H1 (cell line): Measurements from ENCODE around the gene TNNT3. TPM values are rescaled to one million over a fixed set of nuclear protein-coding genes. Genes with fewer than 3 reads are reported as not detected.

ENCODE experiments used
- CTCF ChIA-PET: fragments of 300-600 bp; sonication (Branson Sonifier 250); formaldehyde crosslinking; loops from one replicate; lab custom pipeline; 2021; ENCODE audit not compliant: partially characterized antibody; lab: Charles Lee
- POLR2A ChIA-PET: fragments of 300-600 bp; sonication (Branson Sonifier 250); formaldehyde crosslinking; loops from one replicate; lab custom pipeline; 2021; ENCODE audit warnings: inconsistent platforms; ENCODE audit not compliant: partially characterized antibody; lab: Charles Lee
- DNase-seq, 2 experiments: peaks; one replicate each; pipeline versions ENCODE4 v3.0.0 to v3.0.0-alpha.2; 2010 to 2022; ENCODE audit warnings: low spot score in 2 of 2, low read depth in 1 of 2, mixed read lengths in 1 of 2
- FAIRE-seq: peaks from 2 replicates; lab custom pipeline; 2011; peaks lifted over from hg19 to GRCh38; lab: Jason Lieb, UNC
- H2AFZ ChIP-seq: 2 replicates; pipeline ENCODE4 v1.8.1; 2012; ENCODE audit warnings: low read length, inconsistent platforms
- H2AK5ac ChIP-seq: 2 replicates; pipeline ENCODE4 v1.6.1; 2013; ENCODE audit warnings: low read depth, low read length
- H2BK120ac ChIP-seq: replicated peaks from 2 replicates; pipeline ENCODE3; 2013; ENCODE audit warnings: low read depth, low read length, inconsistent platforms
- H2BK12ac ChIP-seq: 2 replicates; pipeline ENCODE4 v1.6.1; 2013; ENCODE audit warnings: low read depth, low read length
- H2BK15ac ChIP-seq: 2 replicates; pipeline ENCODE4 v1.6.1; 2013; ENCODE audit warnings: low read length
- H2BK20ac ChIP-seq: 2 replicates; pipeline ENCODE4 v1.6.1; 2013; ENCODE audit warnings: low read length
- H2BK5ac ChIP-seq: 2 replicates; pipeline ENCODE4 v1.6.1; 2013; ENCODE audit warnings: low read depth, low read length
- H3K14ac ChIP-seq: 2 replicates; pipeline ENCODE4 v1.6.1; 2013; ENCODE audit warnings: inconsistent platforms; ENCODE audit not compliant: insufficient read length
- H3K18ac ChIP-seq: 2 replicates; pipeline ENCODE4 v1.6.1; 2013; ENCODE audit warnings: low read length; ENCODE audit errors: extremely low read depth
- H3K23ac ChIP-seq: 2 replicates; pipeline ENCODE4 v1.6.1; 2013; ENCODE audit warnings: inconsistent platforms; ENCODE audit not compliant: insufficient read length
- H3K23me2 ChIP-seq: 2 replicates; pipeline ENCODE4 v1.6.1; 2013; ENCODE audit warnings: low read depth, low read length
- H3K27ac ChIP-seq: 2 replicates; pipeline ENCODE4 v1.6.1; 2011; ENCODE audit warnings: low read depth, low read length, inconsistent platforms
- H3K27me3 ChIP-seq, 4 experiments: replicated peaks in 1 of 4; 1 replicate in 1 of 4; 2 replicates in 3 of 4; pipeline versions ENCODE4 v1.6.1 to v1.8.1; 2011 to 2013; ENCODE audit warnings: low read length in 3 of 4, mild to moderate bottlenecking in 3 of 4, inconsistent platforms in 2 of 4, mixed read lengths in 2 of 4, moderate library complexity in 1 of 4; ENCODE audit not compliant: control insufficient read depth in 3 of 4, insufficient read depth in 3 of 4; ENCODE audit errors: extremely low read depth in 1 of 4
- H3K36me3 ChIP-seq, 4 experiments: 2 replicates each; pipeline versions ENCODE4 v1.6.1 to v1.8.1; 2011 to 2013; ENCODE audit warnings: mild to moderate bottlenecking in 4 of 4, low read length in 3 of 4, moderate library complexity in 2 of 4, control low read depth in 1 of 4, inconsistent platforms in 1 of 4; ENCODE audit not compliant: insufficient read depth in 4 of 4, control insufficient read depth in 2 of 4
- H3K4ac ChIP-seq: replicated peaks from 2 replicates; pipeline ENCODE3; 2013; ENCODE audit warnings: low read length, low read depth, mixed read lengths, inconsistent platforms; ENCODE audit not compliant: insufficient read length
- H3K4me1 ChIP-seq, 4 experiments: replicated peaks in 1 of 4; 1 replicate in 1 of 4; 2 replicates in 3 of 4; pipeline versions ENCODE4 v1.6.1 to v1.8.1; 2011 to 2013; ENCODE audit warnings: low read length in 3 of 4, inconsistent platforms in 2 of 4, mixed read lengths in 1 of 4; ENCODE audit not compliant: insufficient read depth in 4 of 4, control insufficient read depth in 3 of 4
- H3K4me2 ChIP-seq, 2 experiments: 2 replicates each; pipeline versions ENCODE4 v1.6.1 to v1.8.1; 2011 to 2013; ENCODE audit warnings: low read depth in 2 of 2, low read length in 2 of 2, control low read depth in 1 of 2, inconsistent platforms in 1 of 2, mild to moderate bottlenecking in 1 of 2; ENCODE audit not compliant: insufficient read depth in 1 of 2
- H3K4me3 ChIP-seq, 4 experiments: fragments of 200-600, 300-600 bp in 1 of 4; sonication (generic), shearing (Covaris generic), sonication (Bioruptor Twin) in 1 of 4; 2 replicates each; pipeline versions ENCODE4 v1.5.1 to v1.8.1; 2011 to 2016; ENCODE audit warnings: low read length in 4 of 4, low read depth in 3 of 4, control low read depth in 2 of 4, inconsistent platforms in 2 of 4, mild to moderate bottlenecking in 2 of 4, mixed read lengths in 1 of 4, moderate library complexity in 1 of 4; ENCODE audit not compliant: insufficient read depth in 2 of 4; ENCODE audit errors: extremely low read depth in 1 of 4
- H3K56ac ChIP-seq: replicated peaks from 2 replicates; pipeline ENCODE3; 2013; ENCODE audit warnings: low read depth, mild to moderate bottlenecking, mixed read lengths, low read length, inconsistent platforms; ENCODE audit not compliant: insufficient read length
- H3K79me1 ChIP-seq: 2 replicates; pipeline ENCODE4 v1.6.1; 2013; ENCODE audit warnings: low read depth, low read length, control low read depth
- H3K79me2 ChIP-seq, 2 experiments: 2 replicates each; pipeline versions ENCODE4 v1.6.1 to v1.8.1; 2012 to 2013; ENCODE audit warnings: low read length in 2 of 2, mild to moderate bottlenecking in 2 of 2, inconsistent platforms in 1 of 2; ENCODE audit not compliant: insufficient read depth in 2 of 2, control insufficient read depth in 1 of 2
- H3K9ac ChIP-seq, 4 experiments: replicated peaks in 1 of 4; 1 replicate in 1 of 4; 2 replicates in 3 of 4; pipeline versions ENCODE4 v1.6.1 to v1.8.1; 2011 to 2013; ENCODE audit warnings: low read depth in 3 of 4, low read length in 3 of 4, control low read depth in 2 of 4, mild to moderate bottlenecking in 2 of 4, moderate library complexity in 2 of 4, inconsistent platforms in 1 of 4; ENCODE audit errors: extremely low read depth in 1 of 4
- H3K9me3 ChIP-seq, 2 experiments: 2 replicates each; pipeline versions ENCODE4 v1.6.1 to v1.8.1; 2012 to 2013; ENCODE audit warnings: mild to moderate bottlenecking in 2 of 2, moderate library complexity in 2 of 2, control low read depth in 1 of 2, inconsistent platforms in 1 of 2, low read depth in 1 of 2, low read length in 1 of 2, mixed read lengths in 1 of 2; ENCODE audit not compliant: insufficient read depth in 2 of 2
- H4K20me1 ChIP-seq, 2 experiments: replicated peaks in 1 of 2; 2 replicates each; pipeline versions ENCODE3 to v1.8.1; 2011 to 2013; ENCODE audit warnings: inconsistent platforms in 2 of 2, low read length in 2 of 2, mild to moderate bottlenecking in 1 of 2; ENCODE audit not compliant: insufficient read depth in 2 of 2, control insufficient read depth in 1 of 2
- H4K5ac ChIP-seq: 2 replicates; pipeline ENCODE4 v1.6.1; 2013; ENCODE audit warnings: low read length, low read depth, mixed read lengths, inconsistent platforms; ENCODE audit not compliant: insufficient read length
- H4K8ac ChIP-seq: 2 replicates; pipeline ENCODE4 v1.8.0; 2013; ENCODE audit warnings: mild to moderate bottlenecking, moderate library complexity, low read length, inconsistent platforms; ENCODE audit not compliant: insufficient read depth; ENCODE audit errors: extremely low read depth
- H4K91ac ChIP-seq: replicated peaks from 2 replicates; pipeline ENCODE3; 2013; ENCODE audit warnings: low read length, mixed read lengths, inconsistent platforms; ENCODE audit not compliant: insufficient read length
- BACH1 ChIP-seq: IDR thresholded peaks from 2 replicates; pipeline ENCODE4 v1.6.1; 2012; ENCODE audit warnings: low read length, improper control_type of control experiment
- CHD2 ChIP-seq: IDR thresholded peaks from 2 replicates; pipeline ENCODE4 v1.6.1; 2012; ENCODE audit warnings: low read length, improper control_type of control experiment
- HDAC6 ChIP-seq: IDR thresholded peaks from one replicate; pipeline ENCODE4 v1.7.1; 2012; ENCODE audit warnings: low read depth, mild to moderate bottlenecking, inconsistent platforms, low read length, moderate library complexity
- RFX5 ChIP-seq: IDR thresholded peaks from 2 replicates; pipeline ENCODE4 v1.6.1; 2011; ENCODE audit warnings: low read depth, low read length, improper control_type of control experiment, borderline replicate concordance
- WGBS, 2 experiments: shearing (Covaris generic) in 1 of 2; methylation state at CpG; one replicate each; pipeline versions ENCODE4 v1.1.6 to v1.1.7; 2013 to 2015; ENCODE audit warnings: low lambda C conversion rate in 2 of 2, mixed read lengths in 2 of 2, inconsistent platforms in 1 of 2, low coverage in 1 of 2, missing lambda C conversion rate in 1 of 2; ENCODE audit not compliant: insufficient replicate concordance in 2 of 2, insufficient coverage in 1 of 2, insufficient read length in 1 of 2; ENCODE audit errors: extremely low coverage in 1 of 2, missing lambda C conversion rate in 1 of 2; 5-methylcytosine and 5-hydroxymethylcytosine counted together
- polyA plus RNA-seq, 7 experiments: library from polyadenylated mRNA; depleted of rRNA in 3 of 7; stranded (reverse) in 5 of 7; unstranded in 2 of 7; fragments of >200 nt in 5 of 7; fragments of 200-250 nt in 2 of 7; gene quantifications; 1 replicate in 5 of 7; 2 replicates in 1 of 7; 4 replicates in 1 of 7; pipeline versions ENCODE4 v1.2.1 to v1.2.3, GENCODE V29; 2011 to 2013; ENCODE audit warnings: missing spikeins in 2 of 7, mixed read lengths in 2 of 7
- total RNA-seq: library from RNA; stranded (reverse); fragmentation: NEBNext Ultra II Directional; extraction: Animal tissue kit (Norgen Biotek cat#: 25700); gene quantifications from 2 replicates; pipeline ENCODE4 v1.2.1, GENCODE V29; 2021

Gene TNNT3
- total and polyA plus RNA-seq, 2 of the 8 experiments (the other 6 are each of a cell fraction or from before 2014, with no cell fraction given) = not detected

DNA sequence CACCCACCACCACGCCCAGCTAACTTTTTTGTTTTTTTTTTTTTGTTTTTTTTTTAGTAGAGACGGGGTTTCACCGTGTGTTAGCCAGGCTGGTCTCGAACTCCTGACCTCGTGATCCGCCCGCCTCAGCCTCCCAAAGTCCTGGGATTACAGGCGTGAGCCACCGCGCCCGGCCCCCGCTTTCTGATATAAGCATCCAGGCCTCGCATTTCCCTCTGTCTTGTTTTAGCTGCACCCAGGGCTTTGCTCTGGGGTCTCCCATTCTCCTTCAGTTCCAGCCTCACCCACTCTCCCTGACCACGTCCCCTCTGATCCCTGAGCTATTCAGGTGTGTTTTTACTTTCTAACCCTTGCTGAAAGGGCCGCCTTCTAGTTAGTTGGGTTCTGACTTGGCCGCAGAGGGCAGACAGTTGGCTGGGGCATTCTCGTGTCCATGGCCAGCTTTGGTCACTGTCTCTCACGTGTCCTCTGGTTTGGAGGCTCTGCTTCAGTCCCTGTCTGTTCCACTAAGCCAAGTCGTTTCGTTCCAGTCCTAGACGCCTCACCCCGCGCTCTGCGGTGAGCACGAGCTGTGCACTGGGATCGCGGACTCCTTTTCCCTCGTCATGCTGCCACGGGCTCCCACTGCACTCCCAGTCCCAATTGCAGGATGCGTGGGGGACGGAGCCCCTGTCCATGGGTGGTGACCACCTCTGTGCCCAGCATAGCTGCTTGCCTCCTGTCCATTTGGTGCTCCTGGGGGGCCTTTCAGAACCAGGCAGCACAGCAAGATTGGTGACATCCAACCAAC lies 6.0 kb upstream of the TNNT3 start:
- H4K20me1 ChIP-seq = peaks cover 0 to 2% of the 10 kb centered on the region in 2 experiments
- no peak overlapping the region for H2BK15ac ChIP-seq
- no peaks in the 10 kb centered on the region for H3K79me2 ChIP-seq
- peaks cover 5% of the 10 kb centered on the region; the same call in 1 of the 2 replicates for H3K23me2 ChIP-seq
- H3K27me3 ChIP-seq = no peaks in the 10 kb centered on the region; a peak in 1 of 7 replicates
- H2BK5ac ChIP-seq = no peak overlapping the region
- H3K36me3 ChIP-seq = no peaks in the 10 kb centered on the region
- peaks cover 2 to 5% (median 4%) of the 10 kb centered on the region in 4 experiments; a peak in 5 of 7 replicates for H3K4me1 ChIP-seq
- no peak overlapping the region for H3K4ac ChIP-seq
- no peak overlapping the region for H3K27ac ChIP-seq
- no peak overlapping the region for H3K23ac ChIP-seq
- peak overlapping the region; percentile 50; the same call in 1 of the 2 replicates for H2BK12ac ChIP-seq
- H2AFZ ChIP-seq = no peak overlapping the region
- no peak overlapping the region for H3K56ac ChIP-seq
- TF ChIP-seq HDAC6 = no peak
- no peak for TF ChIP-seq BACH1
- no peak for TF ChIP-seq RFX5
- no peak for TF ChIP-seq CHD2
- H3K4me2 ChIP-seq = no peak overlapping the region
- no peaks in the 10 kb centered on the region for H3K79me1 ChIP-seq
- no peak overlapping the region for H2AK5ac ChIP-seq
- no peak overlapping the region for H3K18ac ChIP-seq
- no peak overlapping the region for H3K9ac ChIP-seq
- H2BK20ac ChIP-seq = no peak overlapping the region
- no peak for DNase-seq
- H3K9me3 ChIP-seq = no peaks in the 10 kb centered on the region
- 95% methylated on average over 24 of the region's 31 CpGs; no CpG with 5 or more reads in 1 of the 2 experiments for WGBS, 2 experiments
- H3K4me3 ChIP-seq = no peak overlapping the region
- CTCF ChIA-PET = interaction anchor here (0.7 to 1.7 kb wide), 7 partner anchors 11 to 337 kb away, joined by 3 to 4 read pairs (median 3); no protein-coding TSS in a partner anchor
- H4K91ac ChIP-seq = no peak overlapping the region
- H2BK120ac ChIP-seq = no peak overlapping the region
- FAIRE-seq = no peak
- POLR2A ChIA-PET = interaction anchor here (0.7 to 0.9 kb wide), 2 partner anchors 34 to 66 kb away, joined by 3 read pairs; no protein-coding TSS in a partner anchor
- no peak overlapping the region for H4K5ac ChIP-seq
- H4K8ac ChIP-seq = no peak overlapping the region
- no peak overlapping the region for H3K14ac ChIP-seq
